HG02943 (cell line): ENCODE data around the gene SAMD10.

Experiments used
- ATAC-seq: cut with Tn5 transposase; IDR thresholded peaks from one replicate; pipeline ENCODE4 v1.9.1; 2021; ENCODE audit warnings: mild to moderate bottlenecking, low read depth, moderate library complexity; ENCODE audit not compliant: unreplicated experiment

The SAMD10 gene

GRCh38 chr20:63926298-63926697 is 53.1 kb downstream of the SAMD10 start:
- ATAC-seq, result no peak

- no peak for ATAC-seq
Observed at GRCh38 chr20:63924241-63924640, 55.2 kb downstream of the SAMD10 start.
